Brain pericyte (primary cell): ENCODE results near the gene OR4A47.
"Not testable (repeated sequence)": the region's sequence is repeated elsewhere in the genome, so short reads cannot be mapped to it uniquely, and the experiment has no call there.

ENCODE experiments used
- DNase-seq: peaks from one replicate; pipeline ENCODE4 v3.0.0-alpha.2; 2012; ENCODE audit warnings: low read depth, low spot score

OR4A47 gene

GRCh38 chr11:48488493-48488892 lies at the start of gene OR4A47:
TSS of gene OR4A47 (plus strand) at chr11:48488793. CDS start at chr11:48488793, 0 bp downstream.
- not testable (repeated sequence) for DNase-seq

GRCh38 chr11:48455909-48456308 lies 32.7 kb upstream of the OR4A47 start:
- not testable (repeated sequence) for DNase-seq

GRCh38 chr11:48473966-48474365 lies 14.6 kb upstream of the OR4A47 start:
- not testable (repeated sequence) for DNase-seq

GRCh38 chr11:48474703-48475102 lies 13.9 kb upstream of the OR4A47 start:
- DNase-seq, result not testable (repeated sequence)

- DNase-seq, result not testable (repeated sequence)
These were observed 17.6 kb downstream of the OR4A47 start for GRCh38 chr11:48506169-48506568.

GRCh38 chr11:48538991-48539390 lies 50.4 kb downstream of the OR4A47 start:
- DNase-seq, result no peak
